ENCODE results near the gene CELSR3. TPM values are rescaled to one million over a fixed set of nuclear protein-coding genes. Genes with fewer than 3 reads are reported as not detected.

CELSR3 gene
- total RNA-seq, 2 experiments from 2014 or later, result 4.9 to 5.0 TPM

DNA sequence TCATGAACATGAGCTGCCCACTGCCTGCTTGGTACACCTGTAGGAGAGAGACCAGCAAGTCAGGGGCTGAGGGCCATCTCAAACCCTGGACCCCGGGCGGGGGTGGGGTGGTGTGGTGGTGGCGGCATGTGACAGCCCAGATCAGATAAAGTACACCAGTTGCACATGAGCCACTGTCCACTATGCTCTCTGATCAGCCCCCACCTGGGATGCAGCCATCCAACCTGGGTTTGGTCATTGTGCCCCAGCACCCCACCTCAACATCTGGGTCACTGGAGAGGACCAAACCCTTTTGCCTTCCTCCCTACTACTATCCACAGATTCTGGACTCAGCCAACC is 26.0 kb upstream of the CELSR3 start:
- Histone ChIP-seq H3K9me3 (ENCODE audit: control insufficient read depth in 1 of 2, insufficient read depth in 1 of 2, low read length in 2 of 2) (no peaks in the 10 kb centered on the region), H3K4me3 (ENCODE audit: low read length) (no peak overlapping the region), H3K27ac (ENCODE audit: low read depth in 1 of 2, low read length in 2 of 2) (no peak overlapping the region), H3K27me3 (ENCODE audit: control insufficient read depth in 1 of 2, insufficient read depth in 2 of 2, low read length in 2 of 2) (no peaks in the 10 kb centered on the region), H3K36me3 (ENCODE audit: insufficient read depth, low read length) (peaks cover 62% of the 10 kb centered on the region), H3K4me1 (ENCODE audit: insufficient read depth, low read length) (peaks cover 27% of the 10 kb centered on the region)
- Mint-ChIP-seq H3K4me3 (no peak overlapping the region), H3K9me3 (no peaks in the 10 kb centered on the region), H3K27ac (no peak overlapping the region), H3K4me1 (ENCODE audit: low read depth) (peaks cover 26% of the 10 kb centered on the region), H3K36me3 (ENCODE audit: low read depth) (peaks cover 71% of the 10 kb centered on the region), H3K27me3 (no peaks in the 10 kb centered on the region)
- no peak for TF ChIP-seq CTCF (IDR thresholded peaks at IDR 0.05)
- ChIA-PET CTCF (no interaction called here), POLR2A (interaction anchor here (1.4 to 2.0 kb wide), 2 partner anchors 29 to 53 kb away, joined by 3 to 5 read pairs; partner anchors contain the start of genes IP6K2 and SLC26A6)
- no peak for ATAC-seq (ENCODE audit: poor library complexity)
- intact Hi-C loops (cut with DNase I, micrococcal nuclease), result loop anchor here (5.0 to 10.0 kb wide), 3 partner anchors 264 to 1816 kb away; partner anchors contain the start of genes CACNA2D2 (in 1 of the 2) and ELP6 (in 1 of the 2)
- DNase-seq, result no peak

DNA sequence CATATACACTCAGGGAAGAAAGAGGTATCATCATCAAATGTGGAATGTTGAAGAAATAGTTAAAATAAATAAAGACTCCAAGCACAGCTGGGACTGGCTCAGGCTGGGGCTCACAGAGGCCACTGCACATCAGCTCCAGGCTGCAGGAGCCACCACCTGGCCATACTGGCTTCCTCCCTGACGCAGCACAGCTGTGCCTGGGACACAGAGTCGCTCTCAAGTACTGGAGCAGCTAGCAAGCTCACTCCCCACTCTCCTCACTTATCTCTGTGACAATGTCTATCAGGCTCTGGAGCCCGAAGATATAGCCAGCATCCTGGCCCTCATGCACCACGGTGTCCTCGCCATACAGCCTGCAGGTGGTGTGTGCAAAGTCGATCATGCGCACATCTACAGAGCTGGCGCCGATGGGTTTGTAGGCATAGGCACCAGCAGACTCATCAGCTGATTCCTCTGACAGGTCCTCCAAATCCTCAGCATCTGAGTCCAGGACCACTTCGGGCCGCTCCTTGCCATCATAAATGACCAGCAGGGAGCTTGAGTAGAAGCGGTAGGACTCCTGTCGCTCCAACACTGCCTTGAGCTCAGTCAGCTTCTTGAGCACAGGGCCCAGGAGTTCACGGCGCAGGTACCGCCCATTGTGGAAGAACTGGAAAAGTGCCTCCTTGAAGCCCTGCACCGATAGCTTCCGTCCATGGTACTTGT is 25.5 kb upstream of the CELSR3 start:
- no peak overlapping the region for H3K27ac Mint-ChIP-seq
- POLR2A ChIA-PET, result interaction anchor here (1.4 to 2.0 kb wide), 2 partner anchors 29 to 53 kb away, joined by 3 to 5 read pairs; partner anchors contain the start of genes IP6K2 and SLC26A6
- intact Hi-C loops (cut with DNase I, micrococcal nuclease), result loop anchor here (5.0 to 10.0 kb wide), 3 partner anchors 264 to 1817 kb away; partner anchors contain the start of genes CACNA2D2 (in 1 of the 2) and ELP6 (in 1 of the 2)

DNA sequence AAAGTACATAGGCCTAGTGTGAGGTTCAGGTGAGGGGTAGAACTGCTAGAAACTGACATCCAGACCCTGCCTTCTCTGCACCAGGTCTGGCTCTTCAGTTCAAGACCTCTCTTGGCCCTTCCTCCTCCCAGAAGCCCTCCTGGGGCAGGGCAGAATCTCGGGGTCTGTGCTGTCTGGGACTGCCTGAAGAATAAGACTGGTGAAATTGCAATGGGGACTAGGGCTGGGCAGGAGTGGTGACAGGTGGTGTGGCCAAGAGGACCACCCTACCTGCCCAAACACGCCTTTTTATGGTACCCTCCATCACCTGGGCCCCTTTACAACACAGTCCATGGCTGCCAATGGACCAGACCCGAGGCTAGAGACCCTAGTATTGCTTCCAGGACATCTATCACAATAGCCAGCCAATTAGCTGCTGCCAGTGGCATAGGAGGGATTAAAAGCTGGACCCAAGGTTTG is 24.6 kb upstream of the CELSR3 start:
- Mint-ChIP-seq H3K9me3 (no peaks in the 10 kb centered on the region), H3K4me3 (peak overlapping the region; percentile 13), H3K36me3 (ENCODE audit: low read depth) (peaks cover 64% of the 10 kb centered on the region), H3K4me1 (ENCODE audit: low read depth) (peaks cover 32% of the 10 kb centered on the region), H3K27ac (no peak overlapping the region), H3K27me3 (no peaks in the 10 kb centered on the region)
- peak in 1 of 14 experiments; percentile 27 for DNase-seq
- Histone ChIP-seq H3K36me3 (ENCODE audit: insufficient read depth, low read length) (peaks cover 50% of the 10 kb centered on the region), H3K4me3 (ENCODE audit: low read length) (no peak overlapping the region), H3K27me3 (ENCODE audit: control insufficient read depth in 1 of 2, insufficient read depth in 2 of 2, low read length in 2 of 2) (no peaks in the 10 kb centered on the region), H3K4me1 (ENCODE audit: insufficient read depth, low read length) (peaks cover 31% of the 10 kb centered on the region), H3K27ac (ENCODE audit: low read depth in 1 of 2, low read length in 2 of 2) (no peak overlapping the region), H3K9me3 (ENCODE audit: control insufficient read depth in 1 of 2, insufficient read depth in 1 of 2, low read length in 2 of 2) (no peaks in the 10 kb centered on the region)
- intact Hi-C loops (cut with DNase I, micrococcal nuclease), result loop anchor here (5.0 to 10.0 kb wide), 3 partner anchors 265 to 1818 kb away; partner anchors contain the start of genes CACNA2D2 (in 1 of the 2) and ELP6 (in 1 of the 2)
- POLR2A ChIA-PET, result interaction anchor here (1.3 to 1.5 kb wide), 3 partner anchors 52 to 211 kb away, joined by 3 to 5 read pairs (median 3); partner anchors contain the start of genes SLC25A20 and SLC26A6
- CTCF ChIA-PET, result no interaction called here
- no peak for ATAC-seq (ENCODE audit: poor library complexity)
- no peak for TF ChIP-seq CTCF (IDR thresholded peaks at IDR 0.05)

More for the DNA sequence above, 25.5 kb upstream of the CELSR3 start:
- DNase-seq, result peak in 1 of 14 experiments; percentile 24
- no peak overlapping the region for H3K4me3 ChIP-seq (ENCODE audit: low read length)
- no peaks in the 10 kb centered on the region for H3K9me3 Mint-ChIP-seq
- H3K9me3 ChIP-seq (ENCODE audit: control insufficient read depth in 1 of 2, insufficient read depth in 1 of 2, low read length in 2 of 2), result no peaks in the 10 kb centered on the region
- peaks cover 31% of the 10 kb centered on the region for H3K4me1 ChIP-seq (ENCODE audit: insufficient read depth, low read length)
- no peak overlapping the region for H3K4me3 Mint-ChIP-seq
- H3K36me3 ChIP-seq (ENCODE audit: insufficient read depth, low read length), result peaks cover 57% of the 10 kb centered on the region
- no peak for ATAC-seq (ENCODE audit: poor library complexity)
- peaks cover 31% of the 10 kb centered on the region for H3K4me1 Mint-ChIP-seq (ENCODE audit: low read depth)
- H3K36me3 Mint-ChIP-seq (ENCODE audit: low read depth), result peaks cover 66% of the 10 kb centered on the region
- no peak for TF ChIP-seq CTCF (IDR thresholded peaks at IDR 0.05)
- H3K27me3 Mint-ChIP-seq, result no peaks in the 10 kb centered on the region
- H3K27me3 ChIP-seq (ENCODE audit: control insufficient read depth in 1 of 2, insufficient read depth in 2 of 2, low read length in 2 of 2), result no peaks in the 10 kb centered on the region
- no peak overlapping the region for H3K27ac ChIP-seq (ENCODE audit: low read depth in 1 of 2, low read length in 2 of 2)
- CTCF ChIA-PET, result no interaction called here
